ENCODE data around the gene PCCA. TPM values are rescaled to one million over a fixed set of nuclear protein-coding genes. Genes with fewer than 3 reads are reported as not detected.
A peak's percentile ranks its signal among the peaks of the same experiment; 100 is the strongest.

Gene PCCA
- total RNA-seq, 1 donor from 2014 or later = 66.8 TPM

GRCh38 chr13:100323937-100324336, 235.0 kb downstream of the PCCA start:
- no peak for DNase-seq
- no peaks in the 10 kb centered on the region for H3K9me3 Mint-ChIP-seq (ENCODE audit: unreplicated experiment)
- H3K4me1 Mint-ChIP-seq (ENCODE audit: low read depth, unreplicated experiment) = no peaks in the 10 kb centered on the region
- H3K36me3 Mint-ChIP-seq (ENCODE audit: unreplicated experiment) = peaks cover 26% of the 10 kb centered on the region
- no peak overlapping the region for H3K4me3 Mint-ChIP-seq (ENCODE audit: unreplicated experiment)
- TF ChIP-seq CTCF (IDR thresholded peaks at IDR 0.05; ENCODE audit: partially characterized antibody, unreplicated experiment) = no peak
- H3K27me3 Mint-ChIP-seq (ENCODE audit: unreplicated experiment) = no peaks in the 10 kb centered on the region
- no peak overlapping the region for H3K27ac Mint-ChIP-seq (ENCODE audit: unreplicated experiment)

- H3K27me3 Mint-ChIP-seq (ENCODE audit: unreplicated experiment) = peaks cover 7% of the 10 kb centered on the region
- DNase-seq = no peak
- H3K4me3 Mint-ChIP-seq (ENCODE audit: unreplicated experiment) = no peak overlapping the region
- H3K27ac Mint-ChIP-seq (ENCODE audit: unreplicated experiment) = peak overlapping the region; percentile 74
- peaks cover 37% of the 10 kb centered on the region for H3K4me1 Mint-ChIP-seq (ENCODE audit: low read depth, unreplicated experiment)
- no peak for TF ChIP-seq CTCF (IDR thresholded peaks at IDR 0.05; ENCODE audit: partially characterized antibody, unreplicated experiment)
- peaks cover 16% of the 10 kb centered on the region for H3K9me3 Mint-ChIP-seq (ENCODE audit: unreplicated experiment)
- peaks cover 15% of the 10 kb centered on the region for H3K36me3 Mint-ChIP-seq (ENCODE audit: unreplicated experiment)
These were observed 241.8 kb downstream of the PCCA start for GRCh38 chr13:100330662-100331061.

- H3K27ac Mint-ChIP-seq (ENCODE audit: unreplicated experiment) = peak overlapping the region; percentile 98
- H3K4me3 Mint-ChIP-seq (ENCODE audit: unreplicated experiment) = peak overlapping the region; percentile 80
- H3K36me3 Mint-ChIP-seq (ENCODE audit: unreplicated experiment) = peaks cover 12% of the 10 kb centered on the region
- peak; percentile 61 for DNase-seq
- peaks cover 21% of the 10 kb centered on the region for H3K9me3 Mint-ChIP-seq (ENCODE audit: unreplicated experiment)
- no peak for TF ChIP-seq CTCF (IDR thresholded peaks at IDR 0.05; ENCODE audit: partially characterized antibody, unreplicated experiment)
- peaks cover 53% of the 10 kb centered on the region for H3K4me1 Mint-ChIP-seq (ENCODE audit: low read depth, unreplicated experiment)
- peaks cover 7% of the 10 kb centered on the region for H3K27me3 Mint-ChIP-seq (ENCODE audit: unreplicated experiment)
These were observed 244.2 kb downstream of the PCCA start for GRCh38 chr13:100333141-100333540.

- no peak for TF ChIP-seq CTCF (IDR thresholded peaks at IDR 0.05; ENCODE audit: partially characterized antibody, unreplicated experiment)
- Mint-ChIP-seq H3K36me3 (ENCODE audit: unreplicated experiment) (peaks cover 12% of the 10 kb centered on the region), H3K27me3 (ENCODE audit: unreplicated experiment) (peaks cover 7% of the 10 kb centered on the region), H3K27ac (ENCODE audit: unreplicated experiment) (peak overlapping the region; percentile 98), H3K4me1 (ENCODE audit: low read depth, unreplicated experiment) (peaks cover 61% of the 10 kb centered on the region), H3K9me3 (ENCODE audit: unreplicated experiment) (peaks cover 22% of the 10 kb centered on the region), H3K4me3 (ENCODE audit: unreplicated experiment) (peak overlapping the region; percentile 80)
- DNase-seq = no peak
These were observed 245.3 kb downstream of the PCCA start for GRCh38 chr13:100334214-100334613.

- peaks cover 30% of the 10 kb centered on the region for H3K9me3 Mint-ChIP-seq (ENCODE audit: unreplicated experiment)
- peak overlapping the region; percentile 13 for H3K4me3 Mint-ChIP-seq (ENCODE audit: unreplicated experiment)
- peaks cover 76% of the 10 kb centered on the region for H3K4me1 Mint-ChIP-seq (ENCODE audit: low read depth, unreplicated experiment)
- no peak for DNase-seq
- peak overlapping the region; percentile 74 for H3K27ac Mint-ChIP-seq (ENCODE audit: unreplicated experiment)
- peaks cover 12% of the 10 kb centered on the region for H3K36me3 Mint-ChIP-seq (ENCODE audit: unreplicated experiment)
- peaks cover 11% of the 10 kb centered on the region for H3K27me3 Mint-ChIP-seq (ENCODE audit: unreplicated experiment)
- no peak for TF ChIP-seq CTCF (IDR thresholded peaks at IDR 0.05; ENCODE audit: partially characterized antibody, unreplicated experiment)
These were observed 248.1 kb downstream of the PCCA start for GRCh38 chr13:100336795-100337516.

Data from glutamatergic neuron (in vitro differentiated cells).